ENCODE results near the gene MAGEL2. TPM values are rescaled to one million over a fixed set of nuclear protein-coding genes. Genes with fewer than 3 reads are reported as not detected.
A peak's percentile ranks its signal among the peaks of the same experiment; 100 is the strongest.

The MAGEL2 gene
- 0.11 TPM for total RNA-seq
- long read RNA-seq, result 0 reads

GRCh38 chr15:23647421-23648370, at the start of gene MAGEL2:
Gene MAGEL2 (minus strand): TSS chr15:23647867. CDS start chr15:23647742, 125 bp downstream.
- intact Hi-C loops (cut with DNase I), result loop anchor here (5.0 kb wide), 1 partner anchor 230 kb away; no protein-coding TSS in a partner anchor

GRCh38 chr15:23695282-23695681, 47.6 kb upstream of the MAGEL2 start:
- intact Hi-C loops (cut with DNase I), result no loop called here
- DNase-seq (ENCODE audit: low spot score), result no peak

More at GRCh38 chr15:23647421-23648370, at the start of gene MAGEL2:
- DNase-seq (ENCODE audit: low spot score), result no peak

- intact Hi-C loops (cut with DNase I), result no loop called here
- DNase-seq (ENCODE audit: low spot score), result no peak
These were observed 46.9 kb upstream of the MAGEL2 start for GRCh38 chr15:23694592-23694991.

GRCh38 chr15:23690450-23690852, 42.8 kb upstream of the MAGEL2 start:
- DNase-seq (ENCODE audit: low spot score), result peak; percentile 74
- intact Hi-C loops (cut with DNase I), result no loop called here

- intact Hi-C loops (cut with DNase I), result no loop called here
- DNase-seq (ENCODE audit: low spot score), result no peak
These were observed 42.3 kb upstream of the MAGEL2 start for GRCh38 chr15:23690015-23690414.

GRCh38 chr15:23687143-23687470, 39.4 kb upstream of the MAGEL2 start, which contains the start of gene NDN:
Gene NDN (minus strand): TSS chr15:23687305. CDS start chr15:23687217, 88 bp downstream.
- intact Hi-C loops (cut with DNase I), result no loop called here
- DNase-seq (ENCODE audit: low spot score), result peak; percentile 78

GRCh38 chr15:23686466-23687142, 38.9 kb upstream of the MAGEL2 start:
- no peak for DNase-seq (ENCODE audit: low spot score)
- intact Hi-C loops (cut with DNase I), result no loop called here

- DNase-seq (ENCODE audit: low spot score), result no peak
- intact Hi-C loops (cut with DNase I), result no loop called here
These were observed 23.8 kb upstream of the MAGEL2 start for GRCh38 chr15:23671481-23671880.

GRCh38 chr15:23670970-23671369, 23.3 kb upstream of the MAGEL2 start:
- intact Hi-C loops (cut with DNase I), result no loop called here
- no peak for DNase-seq (ENCODE audit: low spot score)

GRCh38 chr15:23663232-23663631, 15.6 kb upstream of the MAGEL2 start:
- intact Hi-C loops (cut with DNase I), result no loop called here
- no peak for DNase-seq (ENCODE audit: low spot score)

- intact Hi-C loops (cut with DNase I), result loop anchor here (5.0 kb wide), 1 partner anchor 228 kb away; no protein-coding TSS in a partner anchor
- DNase-seq (ENCODE audit: low spot score), result no peak
These were observed 1.4 kb upstream of the MAGEL2 start for GRCh38 chr15:23648920-23649515.

- no peak for DNase-seq (ENCODE audit: low spot score)
- intact Hi-C loops (cut with DNase I), result loop anchor here (5.0 kb wide), 1 partner anchor 230 kb away; no protein-coding TSS in a partner anchor
These were observed 719 bp downstream of the MAGEL2 start for GRCh38 chr15:23647001-23647295.

- intact Hi-C loops (cut with DNase I), result loop anchor here (5.0 kb wide), 1 partner anchor 231 kb away; no protein-coding TSS in a partner anchor
- no peak for DNase-seq (ENCODE audit: low spot score)
These were observed 1.3 kb downstream of the MAGEL2 start for GRCh38 chr15:23646165-23647000.

- intact Hi-C loops (cut with DNase I), result loop anchor here (5.0 kb wide), 1 partner anchor 232 kb away; no protein-coding TSS in a partner anchor
- DNase-seq (ENCODE audit: low spot score), result no peak
These were observed 2.1 kb downstream of the MAGEL2 start for GRCh38 chr15:23645371-23646164.

- intact Hi-C loops (cut with DNase I), result loop anchor here (5.0 kb wide), 1 partner anchor 232 kb away; no protein-coding TSS in a partner anchor
- DNase-seq (ENCODE audit: low spot score), result no peak
These were observed 2.8 kb downstream of the MAGEL2 start for GRCh38 chr15:23644829-23645228.

GRCh38 chr15:23642413-23643044, 5.1 kb downstream of the MAGEL2 start:
- no peak for DNase-seq (ENCODE audit: low spot score)
- intact Hi-C loops (cut with DNase I), result no loop called here

GRCh38 chr15:23634181-23634580, 13.5 kb downstream of the MAGEL2 start:
- intact Hi-C loops (cut with DNase I), result no loop called here

GRCh38 chr15:23629234-23629805, 18.3 kb downstream of the MAGEL2 start:
- DNase-seq (ENCODE audit: low spot score), result no peak
- intact Hi-C loops (cut with DNase I), result no loop called here

More at GRCh38 chr15:23634181-23634580, 13.5 kb downstream of the MAGEL2 start:
- DNase-seq (ENCODE audit: low spot score), result no peak

Data from cardiac septum (tissue), 1 donor.